RPMI7951 (cell line): ENCODE results near the gene ZNF69. TPM values are rescaled to one million over a fixed set of nuclear protein-coding genes. Genes with fewer than 3 reads are reported as not detected.
"Not testable (repeated sequence)": the region's sequence is repeated elsewhere in the genome, so short reads cannot be mapped to it uniquely, and the experiment has no call there.

Experiments
- DNase-seq: peaks from one replicate; pipeline ENCODE4 v3.0.0-alpha.2; 2012; ENCODE audit warnings: low read depth
- total RNA-seq: library from RNA; depleted of rRNA; stranded (reverse); fragments of >200 nt; shearing (Covaris generic); gene quantifications from 2 replicates; pipeline ENCODE4 v1.2.3, GENCODE V29; 2014; rRNA removed

The ZNF69 gene
- total RNA-seq, result 17.8 and 23.0 TPM in 2 replicates

- peak; percentile 83 for DNase-seq
Observed at GRCh38 chr19:11887611-11888531, at the start of gene ZNF69. ZNF69 (plus strand) TSS chr19:11887782; CDS start chr19:11887924, 142 bp downstream.

- DNase-seq, result peak; percentile 27
Observed at GRCh38 chr19:11843722-11844121, 43.9 kb upstream of the ZNF69 start.

GRCh38 chr19:11847615-11848014, 40.0 kb upstream of the ZNF69 start:
- DNase-seq, result not testable (repeated sequence)

- no peak for DNase-seq
Observed at GRCh38 chr19:11848200-11848593, 39.4 kb upstream of the ZNF69 start.

GRCh38 chr19:11848594-11849469, 38.8 kb upstream of the ZNF69 start, which contains the start of gene ZNF439:
ZNF439 (plus strand) TSS chr19:11848726; CDS start chr19:11848868, 142 bp downstream.
- peak; percentile 89 for DNase-seq

- DNase-seq, result not testable (repeated sequence)
Observed at GRCh38 chr19:11850289-11850688, 37.3 kb upstream of the ZNF69 start.

- DNase-seq, result no peak
Observed at GRCh38 chr19:11853358-11853757, 34.2 kb upstream of the ZNF69 start.

- DNase-seq, result no peak
Observed at GRCh38 chr19:11856596-11857250, 30.9 kb upstream of the ZNF69 start.

GRCh38 chr19:11860721-11861120, 26.9 kb upstream of the ZNF69 start:
- DNase-seq, result no peak

GRCh38 chr19:11861301-11861700, 26.3 kb upstream of the ZNF69 start:
- no peak for DNase-seq

GRCh38 chr19:11867766-11868165, 19.8 kb upstream of the ZNF69 start:
- peak; percentile 7 for DNase-seq

GRCh38 chr19:11868188-11868587, 19.4 kb upstream of the ZNF69 start:
- no peak for DNase-seq

- no peak for DNase-seq
Observed at GRCh38 chr19:11872624-11873023, 15.0 kb upstream of the ZNF69 start.

- no peak for DNase-seq
Observed at GRCh38 chr19:11873762-11874161, 13.8 kb upstream of the ZNF69 start.

- peak; percentile 10 for DNase-seq
Observed at GRCh38 chr19:11879687-11880266, 7.8 kb upstream of the ZNF69 start.

GRCh38 chr19:11880598-11880997, 7.0 kb upstream of the ZNF69 start:
- DNase-seq, result no peak

GRCh38 chr19:11881151-11881800, 6.3 kb upstream of the ZNF69 start:
- peak; percentile 58 for DNase-seq

- DNase-seq, result no peak
Observed at GRCh38 chr19:11882606-11883005, 5.0 kb upstream of the ZNF69 start.

- DNase-seq, result no peak
Observed at GRCh38 chr19:11887234-11887610, 360 bp upstream of the ZNF69 start.

GRCh38 chr19:11889901-11890300, 2.3 kb downstream of the ZNF69 start:
- DNase-seq, result not testable (repeated sequence)

GRCh38 chr19:11890634-11891033, 3.1 kb downstream of the ZNF69 start:
- DNase-seq, result no peak
